Natural killer cell (primary cell): ENCODE data around the gene C2CD2. TPM values are rescaled to one million over a fixed set of nuclear protein-coding genes. Genes with fewer than 3 reads are reported as not detected.

Source experiments
- ATAC-seq, 3 donors: fragments of 150-1000 bp in 2 of 3; fragments of 200-7000 bp in 1 of 3; cut with Tn5 transposase; 1 replicate in 1 of 3; 2 replicates in 2 of 3; pipeline ENCODE4 v1.10.0; 2021; ENCODE audit warnings: mild to moderate bottlenecking in 2 of 3, moderate library complexity in 2 of 3
- DNase-seq, 2 donors: peaks; one replicate each; pipeline versions ENCODE4 v3.0.0 to v3.0.0-alpha.2; 2013 to 2021; ENCODE audit warnings: mixed read lengths in 1 of 2
- H3K27ac ChIP-seq: one replicate; pipeline ENCODE4 v1.5.1; 2013; ENCODE audit warnings: mild to moderate bottlenecking, low read length
- H3K27me3 ChIP-seq: one replicate; pipeline ENCODE4 v1.6.1; 2013; ENCODE audit warnings: low read length; ENCODE audit not compliant: control insufficient read depth, insufficient read depth
- H3K36me3 ChIP-seq: one replicate; pipeline ENCODE4 v1.6.1; 2013; ENCODE audit warnings: low read length; ENCODE audit not compliant: control insufficient read depth, insufficient read depth
- H3K4me1 ChIP-seq: one replicate; pipeline ENCODE4 v1.6.1; 2013; ENCODE audit warnings: low read length; ENCODE audit not compliant: control insufficient read depth, insufficient read depth
- H3K4me3 ChIP-seq: one replicate; pipeline ENCODE4 v1.5.1; 2013; ENCODE audit warnings: low read length
- H3K9me3 ChIP-seq: one replicate; pipeline ENCODE4 v1.6.1; 2013; ENCODE audit warnings: low read length; ENCODE audit not compliant: control insufficient read depth, insufficient read depth
- H3K27ac Mint-ChIP-seq, 2 donors: one replicate each; pipeline ENCODE4 v1.8.0; 2022; ENCODE audit warnings: mild to moderate bottlenecking in 2 of 2, mixed read lengths in 2 of 2, moderate library complexity in 1 of 2
- H3K27me3 Mint-ChIP-seq, 2 donors: one replicate each; pipeline ENCODE4 v1.8.0; 2022; ENCODE audit warnings: low read depth in 2 of 2, mixed read lengths in 2 of 2
- H3K36me3 Mint-ChIP-seq: one replicate; pipeline ENCODE4 v1.8.0; 2022; ENCODE audit warnings: mixed read lengths
- H3K4me1 Mint-ChIP-seq, 2 donors: one replicate each; pipeline ENCODE4 v1.8.0; 2022; ENCODE audit warnings: mixed read lengths in 2 of 2
- H3K4me3 Mint-ChIP-seq: one replicate; pipeline ENCODE4 v1.8.0; 2022; ENCODE audit warnings: mild to moderate bottlenecking, moderate library complexity, mixed read lengths
- H3K9me3 Mint-ChIP-seq, 2 donors: one replicate each; pipeline ENCODE4 v1.8.0; 2022; ENCODE audit warnings: mixed read lengths in 2 of 2
- CTCF ChIP-seq: fragments of 200-600 bp; IDR thresholded peaks from one replicate; pipeline ENCODE4 v1.8.0; 2022; ENCODE audit warnings: antibody characterized with exemption
- WGBS: methylation state at CpG from one replicate; pipeline ENCODE4 v1.1.7; 2013; ENCODE audit warnings: missing lambda C conversion rate; ENCODE audit not compliant: insufficient coverage; 5-methylcytosine and 5-hydroxymethylcytosine counted together
- intact Hi-C: fragments of 100-400 bp; cut with micrococcal nuclease; formaldehyde crosslinking; loops from one replicate; pipeline ENCODE4 v1.14.2; 2022
- total RNA-seq, 4 donors: library from RNA; stranded (reverse); fragments of 120-200 nt in 1 of 4; gene quantifications; one replicate each; pipeline versions ENCODE4 v1.2.3 to v1.2.4, GENCODE V29; 2013 to 2022

Gene C2CD2
- total RNA-seq, 3 donors from 2014 or later (not counting 1 experiment from before 2014, with no cell fraction given): 2.1 to 10.1 (median 8.9) TPM

- ATAC-seq (no peak), DNase-seq (no peak)
- Mint-ChIP-seq H3K36me3 (no peaks in the 10 kb centered on the region), H3K27ac (no peak overlapping the region), H3K4me3 (no peak overlapping the region), H3K4me1 (no peaks in the 10 kb centered on the region), H3K9me3 (no peaks in the 10 kb centered on the region), H3K27me3 (peaks cover 0 to 11% of the 10 kb centered on the region in 2 donors)
- Histone ChIP-seq H3K27ac (no peak overlapping the region), H3K9me3 (no peaks in the 10 kb centered on the region), H3K4me3 (no peak overlapping the region), H3K27me3 (no peaks in the 10 kb centered on the region), H3K36me3 (no peaks in the 10 kb centered on the region), H3K4me1 (no peaks in the 10 kb centered on the region)
- intact Hi-C loops: no loop called here
- WGBS: 89% methylated on average over 10 of the region's 10 CpGs
- TF ChIP-seq CTCF: no peak
Measured at GRCh38 chr21:41966872-41967621, 13.2 kb upstream of the C2CD2 start.

GRCh38 chr21:41966041-41966833 is 12.4 kb upstream of the C2CD2 start:
- ATAC-seq: no peak
- Mint-ChIP-seq H3K4me1 (no peaks in the 10 kb centered on the region), H3K36me3 (no peaks in the 10 kb centered on the region), H3K27ac (no peak overlapping the region), H3K27me3 (peaks cover 8 to 13% of the 10 kb centered on the region in 2 donors), H3K4me3 (no peak overlapping the region), H3K9me3 (no peaks in the 10 kb centered on the region)
- no peaks in the 10 kb centered on the region for H3K9me3 ChIP-seq
- no peaks in the 10 kb centered on the region for H3K36me3 ChIP-seq
- no peak for DNase-seq
- 93% methylated on average over 11 of the region's 11 CpGs for WGBS
- H3K27ac ChIP-seq: no peak overlapping the region
- intact Hi-C loops: no loop called here
- no peak overlapping the region for H3K4me3 ChIP-seq
- TF ChIP-seq CTCF: no peak
- H3K4me1 ChIP-seq: no peaks in the 10 kb centered on the region
- H3K27me3 ChIP-seq: no peaks in the 10 kb centered on the region

- H3K9me3 Mint-ChIP-seq: no peaks in the 10 kb centered on the region
- Histone ChIP-seq H3K36me3 (no peaks in the 10 kb centered on the region), H3K9me3 (no peaks in the 10 kb centered on the region), H3K27ac (no peak overlapping the region), H3K4me1 (no peaks in the 10 kb centered on the region), H3K27me3 (no peaks in the 10 kb centered on the region), H3K4me3 (no peak overlapping the region)
- WGBS: 95% methylated on average over 10 of the region's 10 CpGs
- H3K27me3 Mint-ChIP-seq: peaks cover 13 to 16% of the 10 kb centered on the region in 2 donors
- no peak overlapping the region for H3K4me3 Mint-ChIP-seq
- no peaks in the 10 kb centered on the region for H3K36me3 Mint-ChIP-seq
- DNase-seq: no peak
- H3K27ac Mint-ChIP-seq: no peak overlapping the region
- ATAC-seq: no peak
- no peak for TF ChIP-seq CTCF
- intact Hi-C loops: no loop called here
- H3K4me1 Mint-ChIP-seq: no peaks in the 10 kb centered on the region
Measured at GRCh38 chr21:41965461-41966013, 11.7 kb upstream of the C2CD2 start.
